GM12878 (cell line): ENCODE results near the gene SLC6A11. TPM values are rescaled to one million over a fixed set of nuclear protein-coding genes. Genes with fewer than 3 reads are reported as not detected.

Experiments
- ATAC-seq: fragments of 200-7000 bp; cut with Tn5 transposase; 3 replicates; pipeline ENCODE4 v1.9.1; 2020; ENCODE audit warnings: mild to moderate bottlenecking, moderate library complexity
- BruUV-seq: library from RNA; stranded (reverse); fragments of 400-500 nt; replicated peaks from 2 replicates; lab custom pipeline; 2021; lab: Mats Ljungman, UMichigan
- CTCF ChIA-PET: fragments of 300-600 bp; sonication (Branson Sonifier 250); formaldehyde crosslinking; extraction: SDS; loops from one replicate; lab custom pipeline; 2021; ENCODE audit warnings: inconsistent platforms; lab: Yijun Ruan, JAX
- POLR2A ChIA-PET: fragments of 350-600 bp; formaldehyde crosslinking; extraction: SDS; loops from one replicate; lab custom pipeline; 2021; ENCODE audit warnings: inconsistent platforms; lab: Charles Lee
- RAD21 ChIA-PET: fragments of 300-600 bp; sonication (Branson Sonifier 250); formaldehyde crosslinking; loops from one replicate; lab custom pipeline; 2023; ENCODE audit warnings: antibody characterized with exemption; ENCODE audit not compliant: unreplicated experiment; lab: Charles Lee
- SMC1A ChIA-PET: fragments of 300-600 bp; sonication (Branson Sonifier 250); formaldehyde crosslinking; loops from one replicate; lab custom pipeline; 2023; ENCODE audit not compliant: unreplicated experiment, uncharacterized antibody; lab: Charles Lee
- DNase-seq: peaks from one replicate; pipeline ENCODE4 v3.0.0-alpha.2; 2011; ENCODE audit warnings: low read depth, low spot score
- FAIRE-seq: peaks from 3 replicates; lab custom pipeline; 2011; peaks lifted over from hg19 to GRCh38; lab: Jason Lieb, UNC
- H2AFZ ChIP-seq: 2 replicates; pipeline ENCODE4 v1.6.0; 2011; ENCODE audit warnings: low read depth, low read length, control low read depth; ENCODE audit not compliant: control insufficient read depth
- H3K27ac ChIP-seq: 2 replicates; pipeline ENCODE4 v1.5.1; 2011; ENCODE audit warnings: control low read depth; ENCODE audit not compliant: control insufficient read depth, insufficient read depth
- H3K27me3 ChIP-seq, 2 experiments: replicated peaks in 1 of 2; 2 replicates each; pipeline versions ENCODE4 v1.6.0 to v1.6.1; 2011; ENCODE audit warnings: low read length in 1 of 2; ENCODE audit not compliant: control insufficient read depth in 2 of 2, insufficient read depth in 2 of 2
- H3K36me3 ChIP-seq, 2 experiments: 2 replicates each; pipeline ENCODE4 v1.5.1; 2011; ENCODE audit warnings: low read length in 1 of 2; ENCODE audit not compliant: control insufficient read depth in 2 of 2, insufficient read depth in 2 of 2
- H3K4me1 ChIP-seq: 2 replicates; pipeline ENCODE4 v1.6.1; 2011; ENCODE audit warnings: mild to moderate bottlenecking, low read length, moderate library complexity, mixed read lengths; ENCODE audit not compliant: control insufficient read depth, insufficient read depth
- H3K4me2 ChIP-seq: 2 replicates; pipeline ENCODE4 v1.6.0; 2011; ENCODE audit warnings: control low read depth; ENCODE audit not compliant: control insufficient read depth, insufficient read depth
- H3K4me3 ChIP-seq: fragments of 200-600 bp; sonication (generic); 2 replicates; pipeline ENCODE4 v1.5.1; 2016
- H3K79me2 ChIP-seq: 2 replicates; pipeline ENCODE4 v1.6.0; 2011; ENCODE audit warnings: low read length; ENCODE audit not compliant: control insufficient read depth, insufficient read depth
- H3K9ac ChIP-seq: 2 replicates; pipeline ENCODE4 v1.8.0; 2011; ENCODE audit warnings: low read length, control low read depth, mixed read lengths; ENCODE audit not compliant: control insufficient read depth, insufficient read depth
- H3K9me3 ChIP-seq: replicated peaks from 3 replicates; pipeline ENCODE4 v1.5.1; 2011; ENCODE audit warnings: mild to moderate bottlenecking, low read length; ENCODE audit not compliant: control insufficient read depth, insufficient read depth
- H4K20me1 ChIP-seq: 2 replicates; pipeline ENCODE4 v1.6.0; 2011; ENCODE audit not compliant: control insufficient read depth, insufficient read depth
- CEBPZ ChIP-seq: fragments of 150-350 bp; IDR thresholded peaks from 2 replicates; pipeline ENCODE4 v1.6.1; 2016; ENCODE audit warnings: low read depth, low read length
- HDAC2 ChIP-seq: fragments of 200-600 bp; sonication (generic); IDR thresholded peaks from 2 replicates; pipeline ENCODE4 v1.6.1; 2017
- KAT2A ChIP-seq: conservative IDR thresholded peaks from 2 replicates; pipeline ENCODE4 v1.6.1; 2011; ENCODE audit warnings: low read depth, low read length; ENCODE audit not compliant: control insufficient read depth
- NFYA ChIP-seq: IDR thresholded peaks from 2 replicates; pipeline ENCODE4 v1.6.1; 2011; ENCODE audit warnings: low read depth, mild to moderate bottlenecking, low read length, improper control_type of control experiment, borderline replicate concordance
- NFYB ChIP-seq: IDR thresholded peaks from 2 replicates; pipeline ENCODE4 v1.6.1; 2011; ENCODE audit warnings: low read depth, mild to moderate bottlenecking, low read length, improper control_type of control experiment, moderate library complexity; ENCODE audit not compliant: insufficient read depth
- NRF1 ChIP-seq: conservative IDR thresholded peaks from 2 replicates; pipeline ENCODE4 v1.6.1; 2011; ENCODE audit warnings: mild to moderate bottlenecking, low read depth, low read length, improper control_type of control experiment
- PAX5 ChIP-seq: IDR thresholded peaks from 2 replicates; pipeline ENCODE4 v1.6.1; 2011; ENCODE audit warnings: low read depth, low read length, borderline replicate concordance
- RFX5 ChIP-seq: IDR thresholded peaks from 2 replicates; pipeline ENCODE4 v1.6.1; 2011; ENCODE audit warnings: low read depth, low read length, improper control_type of control experiment
- SMAD1 ChIP-seq: fragments of 450-650 bp; IDR thresholded peaks from 2 replicates; pipeline ENCODE4 v1.6.1; 2018; ENCODE audit warnings: mild to moderate bottlenecking, low read depth; ENCODE audit not compliant: partially characterized antibody
- ZNF24 ChIP-seq: fragments of 450-650 bp; IDR thresholded peaks from 2 replicates; pipeline ENCODE4 v1.6.1; 2017; ENCODE audit warnings: antibody characterized with exemption, mild to moderate bottlenecking
- ZZZ3 ChIP-seq: IDR thresholded peaks from 2 replicates; pipeline ENCODE4 v1.6.1; 2011; ENCODE audit warnings: low read depth; ENCODE audit not compliant: control insufficient read depth, insufficient read length
- WGBS: methylation state at CpG from one replicate; pipeline ENCODE4 v1.1.6; 2016; ENCODE audit warnings: low lambda C conversion rate; ENCODE audit not compliant: insufficient replicate concordance, insufficient coverage; ENCODE audit errors: missing lambda C conversion rate; 5-methylcytosine and 5-hydroxymethylcytosine counted together
- in situ Hi-C: fragments of 300-500 bp; cut with MboI; formaldehyde crosslinking; loops from 9 replicates; pipeline ENCODE4 v1.14.3; 2018; ENCODE audit warnings: mixed read lengths
- intact Hi-C: fragments of 100-400 bp; cut with micrococcal nuclease; formaldehyde crosslinking; loops from one replicate; pipeline ENCODE4 v1.14.2; 2022; ENCODE audit not compliant: unreplicated experiment
- polyA plus RNA-seq, 11 experiments: library from polyadenylated mRNA; depleted of rRNA in 4 of 11; unstranded in 6 of 11; stranded (reverse) in 5 of 11; fragments of >200 nt; fragmentation: Nextera tagmentation in 4 of 11; fragmentation: Illumina TruSeq in 1 of 11; extraction: Ambion mirVana in 4 of 11; extraction: Trizol in 1 of 11; gene quantifications; 1 replicate in 1 of 11; 2 replicates in 10 of 11; pipeline versions ENCODE4 v1.2.1 to v1.2.3, GENCODE V29; 2011 to 2016; ENCODE audit warnings: inconsistent platforms in 2 of 11, missing spikeins in 2 of 11, low read depth in 1 of 11
- total RNA-seq, 4 experiments: library from RNA; depleted of rRNA in 3 of 4; stranded (reverse); fragments of >200 nt in 3 of 4; fragmentation: Illumina TruSeq in 1 of 4; extraction: Trizol in 1 of 4; gene quantifications; 2 replicates each; pipeline versions ENCODE4 v1.2.1 to v1.2.3, GENCODE V29; 2013 to 2021

The SLC6A11 gene
- total and polyA plus RNA-seq, 10 of the 15 experiments (the other 5 are each of a cell fraction or from before 2014, with no cell fraction given): not detected

DNA sequence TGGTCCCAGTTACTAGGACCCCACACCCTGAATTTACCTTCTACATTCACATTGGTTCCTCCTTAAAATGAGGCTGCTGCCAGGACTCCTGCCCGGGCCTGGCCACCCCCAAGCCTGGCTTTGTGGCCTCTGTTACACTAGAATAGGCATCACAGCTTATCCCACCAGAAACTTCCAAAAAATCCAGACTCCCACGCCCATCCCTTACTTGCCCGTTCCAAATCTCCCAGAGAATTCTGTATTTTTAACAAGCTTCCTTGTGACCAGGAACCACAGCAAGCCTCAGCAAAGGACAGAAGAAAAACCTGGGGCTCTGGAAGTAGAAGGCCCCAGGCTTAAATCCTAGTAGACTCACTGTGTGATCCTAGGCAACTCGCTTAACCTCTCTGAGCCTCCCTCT, 140.5 kb downstream of the SLC6A11 start:
- no peak for TF ChIP-seq NRF1
- no peak for TF ChIP-seq NFYB
- no peak for TF ChIP-seq KAT2A
- TF ChIP-seq RFX5: no peak
- TF ChIP-seq NFYA: no peak
- TF ChIP-seq SMAD1: no peak
- TF ChIP-seq PAX5: no peak
- no peak for TF ChIP-seq CEBPZ
- no peak for TF ChIP-seq HDAC2
- no peak for TF ChIP-seq ZZZ3
- TF ChIP-seq ZNF24: no peak
- Histone ChIP-seq H3K36me3 (no peaks in the 10 kb centered on the region), H3K27me3 (no peaks in the 10 kb centered on the region; a peak in 2 of 4 replicates), H3K27ac (no peak overlapping the region), H3K4me3 (no peak overlapping the region), H3K9me3 (no peaks in the 10 kb centered on the region), H3K9ac (no peak overlapping the region), H4K20me1 (no peaks in the 10 kb centered on the region), H3K4me2 (no peak overlapping the region), H3K79me2 (no peaks in the 10 kb centered on the region), H2AFZ (no peak overlapping the region), H3K4me1 (no peaks in the 10 kb centered on the region)
- SMC1A ChIA-PET: no interaction called here
- RAD21 ChIA-PET: no interaction called here
- in situ Hi-C loops: no loop called here
- no peak for FAIRE-seq
- CTCF ChIA-PET: no interaction called here
- ATAC-seq: no peak
- WGBS: 0% methylated on average over 4 of the region's 4 CpGs
- BruUV-seq: no TSS peak
- POLR2A ChIA-PET: no interaction called here
- intact Hi-C loops: no loop called here
- DNase-seq: no peak
